Measurements from ENCODE around the gene RFTN1.

- TF ChIP-seq CTCF (conservative IDR thresholded peaks at IDR 0.05; ENCODE audit: low read length) (no peak), EZH2phosphoT487 (IDR thresholded peaks at IDR 0.05; ENCODE audit: borderline replicate concordance) (no peak)
Observed at GRCh38 chr3:16362770-16363169, 150.7 kb downstream of the RFTN1 start.

All from Loucy (cell line).